Activated T-cell treated with anti-CD3 and anti-CD28 coated beads, Interleukin-2, amount 50 U/mL, for 72 hours (primary cell): ENCODE data around the gene EVA1B. TPM values are rescaled to one million over a fixed set of nuclear protein-coding genes. Genes with fewer than 3 reads are reported as not detected.

Source experiments
- ATAC-seq, 2 donors: fragments of 150-1000 bp; cut with Tn5 transposase; replicated peaks in 1 of 2; 2 replicates each; pipeline ENCODE4 v1.10.0; 2021; ENCODE audit warnings: moderate library complexity in 2 of 2, mild to moderate bottlenecking in 1 of 2
- DNase-seq, 2 donors: peaks; one replicate each; pipeline ENCODE4 v3.0.0; 2021 to 2022; ENCODE audit warnings: mixed read lengths in 1 of 2
- H3K27ac Mint-ChIP-seq: one replicate; pipeline ENCODE4 v1.8.0; 2022; ENCODE audit warnings: mild to moderate bottlenecking, moderate library complexity, mixed read lengths
- H3K27me3 Mint-ChIP-seq: one replicate; pipeline ENCODE4 v1.8.0; 2022; ENCODE audit warnings: low read depth, mixed read lengths
- H3K36me3 Mint-ChIP-seq, 2 donors: one replicate each; pipeline ENCODE4 v1.8.0; 2022; ENCODE audit warnings: mixed read lengths in 2 of 2, mild to moderate bottlenecking in 1 of 2; ENCODE audit not compliant: insufficient read depth in 2 of 2
- H3K4me1 Mint-ChIP-seq: one replicate; pipeline ENCODE4 v1.8.0; 2022; ENCODE audit warnings: low read depth, mixed read lengths
- H3K4me3 Mint-ChIP-seq, 2 donors: one replicate each; pipeline ENCODE4 v1.8.0; 2022; ENCODE audit warnings: mild to moderate bottlenecking in 2 of 2, mixed read lengths in 2 of 2, moderate library complexity in 2 of 2
- H3K9me3 Mint-ChIP-seq, 2 donors: one replicate each; pipeline ENCODE4 v1.8.0; 2022; ENCODE audit warnings: mixed read lengths in 2 of 2
- total RNA-seq, 2 donors: library from RNA; stranded (reverse); gene quantifications; one replicate each; pipeline ENCODE4 v1.2.3, GENCODE V29; 2022

The EVA1B gene
- total RNA-seq, 2 donors from 2014 or later, result 8.0 to 9.4 TPM

GRCh38 chr1:36341626-36342320 is 18.3 kb upstream of the EVA1B start:
- Mint-ChIP-seq H3K9me3 (no peaks in the 10 kb centered on the region), H3K4me3 (no peak overlapping the region), H3K27me3 (no peaks in the 10 kb centered on the region), H3K36me3 (peaks cover 0 to 1% of the 10 kb centered on the region in 2 donors), H3K27ac (no peak overlapping the region), H3K4me1 (no peaks in the 10 kb centered on the region)
- DNase-seq, result no peak
- no peak for ATAC-seq

- H3K36me3 Mint-ChIP-seq, result no peaks in the 10 kb centered on the region
- ATAC-seq, result no peak
Observed at GRCh38 chr1:36339615-36340014, 16.2 kb upstream of the EVA1B start.

GRCh38 chr1:36339215-36339614 is 15.8 kb upstream of the EVA1B start:
- no peaks in the 10 kb centered on the region for H3K27me3 Mint-ChIP-seq
- DNase-seq, result no peak
- no peaks in the 10 kb centered on the region for H3K36me3 Mint-ChIP-seq
- H3K4me3 Mint-ChIP-seq, result no peak overlapping the region
- H3K27ac Mint-ChIP-seq, result no peak overlapping the region
- ATAC-seq, result no peak
- H3K4me1 Mint-ChIP-seq, result no peaks in the 10 kb centered on the region
- H3K9me3 Mint-ChIP-seq, result no peaks in the 10 kb centered on the region

More at GRCh38 chr1:36339615-36340014, 16.2 kb upstream of the EVA1B start:
- Mint-ChIP-seq H3K27me3 (no peaks in the 10 kb centered on the region), H3K4me3 (no peak overlapping the region), H3K4me1 (no peaks in the 10 kb centered on the region), H3K9me3 (no peaks in the 10 kb centered on the region), H3K27ac (no peak overlapping the region)
- DNase-seq, result no peak

GRCh38 chr1:36337830-36338229 is 14.4 kb upstream of the EVA1B start:
- Mint-ChIP-seq H3K27me3 (no peaks in the 10 kb centered on the region), H3K4me3 (no peak overlapping the region), H3K9me3 (no peaks in the 10 kb centered on the region), H3K4me1 (no peaks in the 10 kb centered on the region), H3K27ac (no peak overlapping the region), H3K36me3 (no peaks in the 10 kb centered on the region)
- no peak for DNase-seq
- no peak for ATAC-seq

- ATAC-seq (no peak), DNase-seq (no peak)
- Mint-ChIP-seq H3K9me3 (no peaks in the 10 kb centered on the region), H3K4me3 (no peak overlapping the region), H3K27me3 (peaks cover 14% of the 10 kb centered on the region), H3K4me1 (peaks cover 15% of the 10 kb centered on the region), H3K27ac (no peak overlapping the region), H3K36me3 (no peaks in the 10 kb centered on the region)
Observed at GRCh38 chr1:36330940-36331339, 7.5 kb upstream of the EVA1B start.

GRCh38 chr1:36329817-36330216 is 6.4 kb upstream of the EVA1B start:
- Mint-ChIP-seq H3K36me3 (no peaks in the 10 kb centered on the region), H3K9me3 (no peaks in the 10 kb centered on the region), H3K27ac (no peak overlapping the region), H3K4me3 (no peak overlapping the region), H3K4me1 (peaks cover 17% of the 10 kb centered on the region), H3K27me3 (peaks cover 15% of the 10 kb centered on the region)
- no peak for ATAC-seq
- no peak for DNase-seq

GRCh38 chr1:36328713-36329112 is 5.3 kb upstream of the EVA1B start:
- no peak for ATAC-seq

GRCh38 chr1:36328088-36328480 is 4.6 kb upstream of the EVA1B start:
- Mint-ChIP-seq H3K4me3 (no peak overlapping the region), H3K36me3 (no peaks in the 10 kb centered on the region), H3K27me3 (peaks cover 21% of the 10 kb centered on the region), H3K9me3 (no peaks in the 10 kb centered on the region), H3K27ac (no peak overlapping the region), H3K4me1 (peaks cover 23% of the 10 kb centered on the region)
- DNase-seq (no peak), ATAC-seq (no peak)

More at GRCh38 chr1:36328713-36329112, 5.3 kb upstream of the EVA1B start:
- peaks cover 23% of the 10 kb centered on the region for H3K4me1 Mint-ChIP-seq
- no peaks in the 10 kb centered on the region for H3K9me3 Mint-ChIP-seq
- no peak for DNase-seq
- peaks cover 21% of the 10 kb centered on the region for H3K27me3 Mint-ChIP-seq
- H3K4me3 Mint-ChIP-seq, result no peak overlapping the region
- no peaks in the 10 kb centered on the region for H3K36me3 Mint-ChIP-seq
- H3K27ac Mint-ChIP-seq, result no peak overlapping the region

- Mint-ChIP-seq H3K4me3 (no peak overlapping the region), H3K9me3 (no peaks in the 10 kb centered on the region), H3K4me1 (peaks cover 23% of the 10 kb centered on the region), H3K36me3 (no peaks in the 10 kb centered on the region), H3K27me3 (peaks cover 21% of the 10 kb centered on the region), H3K27ac (no peak overlapping the region)
- DNase-seq (no peak), ATAC-seq (peak; percentile 23 to 44)
Observed at GRCh38 chr1:36327421-36328087, 4.1 kb upstream of the EVA1B start.

GRCh38 chr1:36326499-36326898 is 3.1 kb upstream of the EVA1B start:
- DNase-seq (peak in 1 of 2 donors; percentile 33), ATAC-seq (no peak)
- H3K4me1 Mint-ChIP-seq, result peaks cover 28% of the 10 kb centered on the region
- H3K4me3 Mint-ChIP-seq, result no peak overlapping the region
- no peak overlapping the region for H3K27ac Mint-ChIP-seq
- H3K9me3 Mint-ChIP-seq, result no peaks in the 10 kb centered on the region
- H3K36me3 Mint-ChIP-seq, result no peaks in the 10 kb centered on the region
- peaks cover 21% of the 10 kb centered on the region for H3K27me3 Mint-ChIP-seq

GRCh38 chr1:36324353-36324703 is 883 bp upstream of the EVA1B start:
- no peaks in the 10 kb centered on the region for H3K9me3 Mint-ChIP-seq
- no peak for DNase-seq
- peaks cover 15% of the 10 kb centered on the region for H3K27me3 Mint-ChIP-seq
- no peaks in the 10 kb centered on the region for H3K36me3 Mint-ChIP-seq
- ATAC-seq, result no peak
- peaks cover 35% of the 10 kb centered on the region for H3K4me1 Mint-ChIP-seq
- peak overlapping the region; percentile 77 to 81 for H3K4me3 Mint-ChIP-seq
- no peak overlapping the region for H3K27ac Mint-ChIP-seq

GRCh38 chr1:36322786-36323635 is 434 bp downstream of the EVA1B start:
- no peaks in the 10 kb centered on the region for H3K36me3 Mint-ChIP-seq
- no peaks in the 10 kb centered on the region for H3K9me3 Mint-ChIP-seq
- DNase-seq, result peak; percentile 51 to 62
- peak overlapping the region; percentile 76 to 78 for H3K4me3 Mint-ChIP-seq
- peaks cover 35% of the 10 kb centered on the region for H3K4me1 Mint-ChIP-seq
- peak; percentile 48 to 57 for ATAC-seq
- H3K27me3 Mint-ChIP-seq, result peaks cover 15% of the 10 kb centered on the region
- H3K27ac Mint-ChIP-seq, result no peak overlapping the region
